ENCODE measurements around the gene PEX11G.

PEX11G gene

GRCh38 chr19:7516333-7516732 is 27.5 kb upstream of the PEX11G start:
- Histone ChIP-seq H3K4me3 (ENCODE audit: low read depth, low read length) (peak overlapping the region; percentile 83), H3K79me2 (no peaks in the 10 kb centered on the region), H3K4me1 (peaks cover 14% of the 10 kb centered on the region), H3K27me3 (ENCODE audit: control insufficient read depth, insufficient read depth, low read length) (no peaks in the 10 kb centered on the region), H3K9me3 (ENCODE audit: control insufficient read depth, low read length) (no peaks in the 10 kb centered on the region), H2AFZ (peak overlapping the region; percentile 65), H3K27ac (peak overlapping the region; percentile 73), H3K36me3 (ENCODE audit: control insufficient read depth, insufficient read depth, low read length) (no peaks in the 10 kb centered on the region), H3K4me2 (ENCODE audit: low read length) (peak overlapping the region; percentile 98), H3K9ac (peak overlapping the region; percentile 49)
- TF ChIP-seq CTCF (IDR thresholded peaks at IDR 0.05), result no peak

- Histone ChIP-seq H3K27me3 (ENCODE audit: control insufficient read depth, insufficient read depth, low read length) (no peaks in the 10 kb centered on the region), H3K27ac (peak within 1 kb of the TSS; percentile 95), H3K9me3 (ENCODE audit: control insufficient read depth, low read length) (no peaks in the 10 kb centered on the region), H3K36me3 (ENCODE audit: control insufficient read depth, insufficient read depth, low read length) (no peaks in the 10 kb centered on the region), H3K4me1 (peaks cover 14% of the 10 kb centered on the region), H2AFZ (peak within 1 kb of the TSS; percentile 92), H3K79me2 (no peaks in the 10 kb centered on the region), H3K9ac (peak within 1 kb of the TSS; percentile 49), H3K4me2 (ENCODE audit: low read length) (peak within 1 kb of the TSS; percentile 98), H3K4me3 (ENCODE audit: low read depth, low read length) (peak within 1 kb of the TSS; percentile 83)
- TF ChIP-seq CTCF (IDR thresholded peaks at IDR 0.05), result no peak
Measured at GRCh38 chr19:7515645-7516151, 26.9 kb upstream of the PEX11G start, which contains the start of gene ZNF358. Gene ZNF358 (plus strand): TSS chr19:7516103. CDS start chr19:7519243, 3,140 bp downstream.

GRCh38 chr19:7515110-7515644 is 26.3 kb upstream of the PEX11G start:
- no peaks in the 10 kb centered on the region for H3K9me3 ChIP-seq (ENCODE audit: control insufficient read depth, low read length)
- H3K4me1 ChIP-seq, result peaks cover 14% of the 10 kb centered on the region
- peak overlapping the region; percentile 53 for H3K4me3 ChIP-seq (ENCODE audit: low read depth, low read length)
- peak overlapping the region; percentile 92 for H2AFZ ChIP-seq
- no peaks in the 10 kb centered on the region for H3K27me3 ChIP-seq (ENCODE audit: control insufficient read depth, insufficient read depth, low read length)
- peak overlapping the region; percentile 78 for H3K4me2 ChIP-seq (ENCODE audit: low read length)
- no peak overlapping the region for H3K9ac ChIP-seq
- no peak for TF ChIP-seq CTCF (IDR thresholded peaks at IDR 0.05)
- H3K36me3 ChIP-seq (ENCODE audit: control insufficient read depth, insufficient read depth, low read length), result no peaks in the 10 kb centered on the region
- peak overlapping the region; percentile 95 for H3K27ac ChIP-seq
- H3K79me2 ChIP-seq, result no peaks in the 10 kb centered on the region

GRCh38 chr19:7513809-7514642 is 25.2 kb upstream of the PEX11G start:
- Histone ChIP-seq H3K4me1 (peaks cover 14% of the 10 kb centered on the region), H3K27me3 (ENCODE audit: control insufficient read depth, insufficient read depth, low read length) (no peaks in the 10 kb centered on the region), H3K4me2 (ENCODE audit: low read length) (no peak overlapping the region), H3K27ac (peak overlapping the region; percentile 95), H3K9me3 (ENCODE audit: control insufficient read depth, low read length) (no peaks in the 10 kb centered on the region), H3K9ac (no peak overlapping the region), H3K4me3 (ENCODE audit: low read depth, low read length) (no peak overlapping the region), H3K79me2 (no peaks in the 10 kb centered on the region), H3K36me3 (ENCODE audit: control insufficient read depth, insufficient read depth, low read length) (no peaks in the 10 kb centered on the region), H2AFZ (peak overlapping the region; percentile 42)
- no peak for TF ChIP-seq CTCF (IDR thresholded peaks at IDR 0.05)
